Astrocyte (in vitro differentiated cells and primary cell): ENCODE measurements around the gene EXOC6B. TPM values are rescaled to one million over a fixed set of nuclear protein-coding genes. Genes with fewer than 3 reads are reported as not detected.

ENCODE experiments used
- DNase-seq: peaks from one replicate; pipeline ENCODE4 v3.0.0-alpha.2; 2010; ENCODE audit warnings: low read depth
- FAIRE-seq: peaks from 2 replicates; lab custom pipeline; 2011; peaks lifted over from hg19 to GRCh38; lab: Jason Lieb, UNC
- H2AFZ ChIP-seq: 2 replicates; pipeline ENCODE4 v1.6.0; 2012; ENCODE audit warnings: low read depth, low read length, inconsistent platforms
- H3K27ac ChIP-seq: 2 replicates; pipeline ENCODE4 v1.5.1; 2011; ENCODE audit warnings: low read depth, low read length, inconsistent platforms
- H3K27me3 ChIP-seq: 2 replicates; pipeline ENCODE4 v1.6.0; 2011; ENCODE audit warnings: low read length, inconsistent platforms; ENCODE audit not compliant: insufficient read depth
- H3K36me3 ChIP-seq: 2 replicates; pipeline ENCODE4 v1.5.1; 2011; ENCODE audit warnings: low read length, inconsistent platforms; ENCODE audit not compliant: insufficient read depth
- H3K4me1 ChIP-seq: 2 replicates; pipeline ENCODE4 v1.5.1; 2011; ENCODE audit warnings: low read length, inconsistent platforms; ENCODE audit not compliant: insufficient read depth
- H3K4me2 ChIP-seq: 2 replicates; pipeline ENCODE4 v1.6.0; 2012; ENCODE audit warnings: low read length, inconsistent platforms
- H3K4me3 ChIP-seq: 2 replicates; pipeline ENCODE4 v1.5.1; 2011; ENCODE audit warnings: low read depth, mild to moderate bottlenecking, low read length, inconsistent platforms; ENCODE audit not compliant: insufficient read depth
- H3K79me2 ChIP-seq: 2 replicates; pipeline ENCODE4 v1.6.0; 2012; ENCODE audit warnings: mild to moderate bottlenecking, low read length, inconsistent platforms; ENCODE audit not compliant: insufficient read depth
- H3K9ac ChIP-seq: 2 replicates; pipeline ENCODE4 v1.6.0; 2012; ENCODE audit warnings: mild to moderate bottlenecking, low read length, inconsistent platforms
- H3K9me3 ChIP-seq: 2 replicates; pipeline ENCODE4 v1.5.1; 2012; ENCODE audit warnings: low read depth, mild to moderate bottlenecking, low read length, inconsistent platforms; ENCODE audit not compliant: insufficient read depth
- H4K20me1 ChIP-seq: 2 replicates; pipeline ENCODE4 v1.6.0; 2012; ENCODE audit warnings: low read length, inconsistent platforms; ENCODE audit not compliant: insufficient read depth
- H3K27ac Mint-ChIP-seq: one replicate; pipeline ENCODE4 v1.8.0; 2021; ENCODE audit warnings: mild to moderate bottlenecking, mixed read lengths; ENCODE audit not compliant: unreplicated experiment
- H3K27me3 Mint-ChIP-seq: one replicate; pipeline ENCODE4 v1.8.0; 2021; ENCODE audit warnings: low read depth, mixed read lengths; ENCODE audit not compliant: unreplicated experiment
- H3K36me3 Mint-ChIP-seq: one replicate; pipeline ENCODE4 v1.8.0; 2021; ENCODE audit warnings: low read depth, mixed read lengths; ENCODE audit not compliant: unreplicated experiment
- H3K4me1 Mint-ChIP-seq: one replicate; pipeline ENCODE4 v1.8.0; 2021; ENCODE audit warnings: low read depth, mixed read lengths; ENCODE audit not compliant: unreplicated experiment
- H3K4me3 Mint-ChIP-seq: one replicate; pipeline ENCODE4 v1.8.0; 2021; ENCODE audit warnings: mild to moderate bottlenecking, moderate library complexity, mixed read lengths; ENCODE audit not compliant: unreplicated experiment
- H3K9me3 Mint-ChIP-seq: one replicate; pipeline ENCODE4 v1.8.0; 2021; ENCODE audit warnings: mild to moderate bottlenecking, mixed read lengths; ENCODE audit not compliant: unreplicated experiment
- CTCF ChIP-seq: IDR thresholded peaks from 2 replicates; pipeline ENCODE4 v1.5.1; 2011; ENCODE audit warnings: low read depth, mild to moderate bottlenecking, inconsistent platforms, low read length, moderate library complexity; ENCODE audit not compliant: insufficient read depth
- EZH2 ChIP-seq: IDR thresholded peaks from 2 replicates; pipeline ENCODE4 v1.6.1; 2012; ENCODE audit warnings: mild to moderate bottlenecking, low read length, inconsistent platforms; ENCODE audit not compliant: insufficient read depth
- total RNA-seq: library from RNA; stranded (reverse); gene quantifications from 2 replicates; pipeline ENCODE4 v1.2.1, GENCODE V29; 2021

EXOC6B gene
- total RNA-seq, 1 donor from 2014 or later: 31.8 TPM

GRCh38 chr2:72134408-72134996 lies 691.3 kb downstream of the EXOC6B start:
- Histone ChIP-seq H3K79me2 (no peaks in the 10 kb centered on the region), H3K36me3 (no peaks in the 10 kb centered on the region), H3K27me3 (peaks cover 3% of the 10 kb centered on the region), H2AFZ (no peak overlapping the region), H3K9ac (no peak overlapping the region), H3K4me2 (no peak overlapping the region), H4K20me1 (no peaks in the 10 kb centered on the region), H3K4me1 (no peaks in the 10 kb centered on the region), H3K9me3 (no peaks in the 10 kb centered on the region), H3K4me3 (no peak overlapping the region), H3K27ac (no peak overlapping the region)
- Mint-ChIP-seq H3K9me3 (peaks cover 2% of the 10 kb centered on the region), H3K4me1 (peaks cover 3% of the 10 kb centered on the region), H3K27me3 (peaks cover 52% of the 10 kb centered on the region), H3K4me3 (no peak overlapping the region), H3K36me3 (no peaks in the 10 kb centered on the region), H3K27ac (no peak overlapping the region)
- TF ChIP-seq EZH2 (no peak), CTCF (no peak)
- no peak for FAIRE-seq
- no peak for DNase-seq

GRCh38 chr2:72133721-72134407 lies 692.0 kb downstream of the EXOC6B start:
- Histone ChIP-seq H3K4me2 (no peak overlapping the region), H3K36me3 (no peaks in the 10 kb centered on the region), H3K79me2 (no peaks in the 10 kb centered on the region), H3K27me3 (peaks cover 3% of the 10 kb centered on the region), H3K9me3 (no peaks in the 10 kb centered on the region), H4K20me1 (no peaks in the 10 kb centered on the region), H3K27ac (no peak overlapping the region), H3K4me3 (no peak overlapping the region), H3K9ac (no peak overlapping the region), H2AFZ (no peak overlapping the region), H3K4me1 (no peaks in the 10 kb centered on the region)
- Mint-ChIP-seq H3K9me3 (peaks cover 2% of the 10 kb centered on the region), H3K4me1 (peaks cover 3% of the 10 kb centered on the region), H3K27ac (no peak overlapping the region), H3K27me3 (peaks cover 54% of the 10 kb centered on the region), H3K36me3 (no peaks in the 10 kb centered on the region), H3K4me3 (no peak overlapping the region)
- TF ChIP-seq CTCF (no peak), EZH2 (no peak)
- FAIRE-seq: no peak
- no peak for DNase-seq
